HG03135 (cell line): ENCODE measurements around the gene LMAN2.
"Not testable (repeated sequence)": the region's sequence is repeated elsewhere in the genome, so short reads cannot be mapped to it uniquely, and the experiment has no call there.

Experiments used
- ATAC-seq: cut with Tn5 transposase; IDR thresholded peaks from one replicate; pipeline ENCODE4 v1.9.1; 2021; ENCODE audit warnings: mild to moderate bottlenecking, moderate library complexity; ENCODE audit not compliant: unreplicated experiment

The LMAN2 gene

DNA sequence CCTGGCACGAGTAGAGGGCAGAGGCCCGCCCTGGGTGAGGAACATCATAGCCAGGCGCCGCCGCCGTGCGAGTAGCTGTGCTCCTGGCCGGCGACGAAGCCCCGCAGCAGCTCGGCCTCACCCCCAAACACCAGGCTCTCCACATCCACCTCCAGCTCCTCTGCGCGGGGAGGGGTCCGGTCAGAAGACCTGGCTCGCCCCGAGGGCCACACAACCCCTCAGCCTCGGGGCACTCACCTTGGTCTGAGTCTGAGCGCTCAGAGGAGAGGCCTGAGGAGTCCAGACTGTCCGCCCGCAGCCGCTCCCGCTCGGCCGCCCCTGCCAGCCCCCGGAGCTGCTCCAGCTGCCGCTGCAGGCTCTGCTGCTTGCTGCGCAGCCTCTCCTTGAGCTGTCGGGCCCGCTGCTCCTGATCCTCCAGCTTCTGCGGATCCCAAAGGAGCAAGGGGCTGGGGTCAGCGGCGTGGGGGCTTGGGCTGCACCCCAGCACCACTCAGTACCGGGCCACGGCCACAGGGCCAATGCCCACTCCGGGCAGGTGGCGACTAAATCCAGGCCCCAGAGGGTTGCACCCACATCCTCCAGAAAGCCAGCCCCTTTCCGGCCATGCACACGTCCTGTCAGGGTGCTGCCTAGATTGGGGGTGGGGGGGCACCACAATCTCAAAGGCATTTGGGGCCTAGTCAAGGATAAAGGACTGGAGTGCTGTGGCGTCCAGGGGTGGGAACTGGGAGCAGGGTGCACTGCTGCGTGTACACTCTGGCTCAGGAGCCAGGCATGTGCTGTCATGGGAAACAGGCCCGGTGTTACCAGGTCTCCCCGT lies 43.7 kb downstream of the LMAN2 start:
- ATAC-seq = no peak

GRCh38 chr5:177306674-177307543 lies 44.6 kb downstream of the LMAN2 start:
- ATAC-seq = no peak

GRCh38 chr5:177306103-177306640 lies 45.3 kb downstream of the LMAN2 start:
- not testable (repeated sequence) for ATAC-seq

GRCh38 chr5:177304392-177305119 lies 46.9 kb downstream of the LMAN2 start:
- no peak for ATAC-seq

DNA sequence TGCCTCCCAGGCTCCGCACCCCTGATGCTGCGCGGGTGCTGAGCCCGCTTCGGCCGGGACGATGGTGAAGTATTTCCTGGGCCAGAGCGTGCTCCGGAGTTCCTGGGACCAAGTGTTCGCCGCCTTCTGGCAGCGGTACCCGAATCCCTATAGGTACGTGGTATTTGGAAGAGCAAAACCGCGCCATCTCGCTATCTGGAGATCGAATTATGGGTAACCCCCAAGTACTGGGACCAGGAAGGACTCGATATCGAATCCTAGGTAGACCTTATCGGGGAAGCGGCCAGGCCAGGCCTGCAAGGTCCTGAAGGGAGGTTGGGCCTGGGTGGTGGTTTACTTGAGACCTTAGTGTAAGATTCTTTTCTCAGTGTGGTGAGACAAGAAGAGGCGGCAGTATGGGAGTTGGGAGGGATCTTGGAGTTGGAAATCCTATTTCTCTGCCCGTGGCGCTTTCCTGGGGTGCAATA lies 47.5 kb downstream of the LMAN2 start:
- no peak for ATAC-seq

GRCh38 chr5:177303121-177303924 lies 48.1 kb downstream of the LMAN2 start, which contains the start of the genes PRELID1 and RAB24:
TSS of gene PRELID1 (plus strand) at chr5:177303799. CDS start at chr5:177303986, 187 bp downstream.
TSS of gene RAB24 (minus strand) at chr5:177303719. CDS start at chr5:177303288, 431 bp downstream.
- peak; percentile 64 for ATAC-seq

- ATAC-seq = no peak
These were observed 48.9 kb downstream of the LMAN2 start for GRCh38 chr5:177302354-177303110.

- ATAC-seq = no peak
These were observed 49.8 kb downstream of the LMAN2 start for GRCh38 chr5:177301503-177302165.

DNA sequence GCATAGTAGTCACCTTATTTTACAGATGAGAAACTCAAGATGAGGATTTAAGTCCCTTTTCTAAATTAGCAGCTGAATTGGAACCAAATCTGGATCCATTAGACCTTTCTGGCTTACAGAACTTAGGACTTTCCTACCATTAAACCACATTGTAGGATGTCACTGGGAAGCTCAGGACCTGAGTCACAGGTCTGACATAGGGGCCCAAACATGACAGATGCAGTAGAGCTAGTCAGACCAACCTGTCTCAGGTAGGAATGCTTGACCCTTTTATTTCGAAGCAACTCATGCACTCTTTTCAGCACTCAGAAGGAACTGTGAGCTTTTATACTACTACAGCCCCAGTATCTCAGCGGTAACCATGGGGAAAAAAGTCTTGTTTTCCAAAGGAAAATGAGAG lies 50.5 kb downstream of the LMAN2 start:
- ATAC-seq = no peak

- peak; percentile 40 for ATAC-seq
These were observed 51.1 kb downstream of the LMAN2 start for GRCh38 chr5:177300236-177300880.

- no peak for ATAC-seq
These were observed 51.8 kb downstream of the LMAN2 start for GRCh38 chr5:177299697-177300096.

GRCh38 chr5:177297922-177298321 lies 53.5 kb downstream of the LMAN2 start:
- no peak for ATAC-seq

- no peak for ATAC-seq
These were observed 54.9 kb downstream of the LMAN2 start for GRCh38 chr5:177296581-177296980.

GRCh38 chr5:177295924-177296323 lies 55.5 kb downstream of the LMAN2 start:
- no peak for ATAC-seq

DNA sequence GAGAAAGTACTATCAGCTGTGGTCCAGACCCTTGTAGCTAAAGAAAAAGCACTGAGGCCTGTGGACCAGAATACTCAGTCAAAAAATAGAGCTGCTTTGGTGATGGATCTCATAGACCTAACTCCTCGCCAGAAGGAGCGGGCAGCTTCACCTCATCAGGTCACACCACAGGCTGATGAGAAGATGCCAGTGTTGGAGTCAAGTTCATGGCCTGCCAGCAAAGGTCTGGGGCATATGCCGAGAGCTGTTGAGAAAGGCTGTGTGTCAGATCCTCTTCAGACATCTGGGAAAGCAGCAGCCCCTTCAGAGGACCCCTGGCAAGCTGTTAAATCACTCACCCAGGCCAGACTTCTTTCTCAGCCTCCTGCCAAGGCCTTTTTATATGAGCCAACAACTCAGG lies 56.8 kb downstream of the LMAN2 start:
- ATAC-seq = no peak

DNA sequence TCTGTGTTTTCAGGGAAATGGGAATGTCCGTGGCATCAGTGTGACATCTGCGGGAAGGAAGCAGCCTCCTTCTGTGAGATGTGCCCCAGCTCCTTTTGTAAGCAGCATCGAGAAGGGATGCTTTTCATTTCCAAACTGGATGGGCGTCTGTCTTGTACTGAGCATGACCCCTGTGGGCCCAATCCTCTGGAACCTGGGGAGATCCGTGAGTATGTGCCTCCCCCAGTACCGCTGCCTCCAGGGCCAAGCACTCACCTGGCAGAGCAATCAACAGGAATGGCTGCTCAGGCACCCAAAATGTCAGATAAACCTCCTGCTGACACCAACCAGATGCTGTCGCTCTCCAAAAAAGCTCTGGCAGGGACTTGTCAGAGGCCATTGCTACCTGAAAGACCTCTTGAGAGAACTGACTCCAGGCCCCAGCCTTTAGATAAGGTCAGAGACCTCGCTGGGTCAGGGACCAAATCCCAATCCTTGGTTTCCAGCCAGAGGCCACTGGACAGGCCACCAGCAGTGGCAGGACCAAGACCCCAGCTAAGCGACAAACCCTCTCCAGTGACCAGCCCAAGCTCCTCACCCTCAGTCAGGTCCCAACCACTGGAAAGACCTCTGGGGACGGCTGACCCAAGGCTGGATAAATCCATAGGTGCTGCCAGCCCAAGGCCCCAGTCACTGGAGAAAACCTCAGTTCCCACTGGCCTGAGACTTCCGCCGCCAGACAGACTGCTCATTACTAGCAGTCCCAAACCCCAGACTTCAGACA lies 57.5 kb downstream of the LMAN2 start:
- ATAC-seq = no peak

- ATAC-seq = no peak
These were observed 59.7 kb downstream of the LMAN2 start for GRCh38 chr5:177291735-177292134.
